GM23338 (cell line): ENCODE measurements around the gene PAXX. TPM values are rescaled to one million over a fixed set of nuclear protein-coding genes. Genes with fewer than 3 reads are reported as not detected.

ENCODE experiments used
- ATAC-seq: fragments of 200-7000 bp; cut with Tn5 transposase; 3 replicates; pipeline ENCODE4 v1.9.1; 2020
- DNase-seq: peaks from one replicate; pipeline ENCODE4 v3.0.0-alpha.2; 2015; ENCODE audit warnings: low spot score
- H2AFZ ChIP-seq: fragments of 200-600 bp; sonication (generic); 2 replicates; pipeline ENCODE4 v1.8.0; 2016; ENCODE audit warnings: antibody characterized with exemption, mild to moderate bottlenecking, moderate library complexity
- H3F3A ChIP-seq: fragments of 200-600 bp; sonication (generic); replicated peaks from 2 replicates; pipeline ENCODE4 v1.8.0; 2017; ENCODE audit warnings: antibody characterized with exemption, mixed run types, low read depth
- H3K27ac ChIP-seq: fragments of 200-600 bp; sonication (generic); 2 replicates; pipeline ENCODE4 v1.6.1; 2016; ENCODE audit warnings: low read depth
- H3K27me3 ChIP-seq: fragments of 200-600 bp; sonication (generic); 2 replicates; pipeline ENCODE4 v1.8.0; 2016; ENCODE audit warnings: mild to moderate bottlenecking, mixed run types, moderate library complexity; ENCODE audit not compliant: insufficient read depth
- H3K36me3 ChIP-seq: fragments of 200-600 bp; sonication (generic); 2 replicates; pipeline ENCODE4 v1.8.0; 2016; ENCODE audit warnings: mild to moderate bottlenecking; ENCODE audit not compliant: insufficient read depth
- H3K4me1 ChIP-seq: fragments of 200-600 bp; sonication (generic); 2 replicates; pipeline ENCODE4 v1.8.0; 2016; ENCODE audit warnings: mild to moderate bottlenecking, moderate library complexity; ENCODE audit not compliant: insufficient read depth
- H3K4me2 ChIP-seq: fragments of 200-600 bp; sonication (generic); 2 replicates; pipeline ENCODE4 v1.7.1; 2017; ENCODE audit warnings: mixed run types
- H3K4me3 ChIP-seq: fragments of 200-600 bp; sonication (generic); 2 replicates; pipeline ENCODE4 v1.6.1; 2016; ENCODE audit warnings: mixed run types
- H3K79me2 ChIP-seq: fragments of 200-600 bp; sonication (generic); replicated peaks from 2 replicates; pipeline ENCODE4 v1.8.0; 2017; ENCODE audit warnings: mild to moderate bottlenecking; ENCODE audit not compliant: insufficient read depth
- H3K9me2 ChIP-seq: fragments of 200-600 bp; sonication (generic); 2 replicates; pipeline ENCODE4 v1.8.0; 2017; ENCODE audit not compliant: insufficient read depth
- H4K20me1 ChIP-seq: fragments of 200-600 bp; sonication (generic); replicated peaks from 2 replicates; pipeline ENCODE4 v1.8.0; 2017; ENCODE audit warnings: mild to moderate bottlenecking; ENCODE audit not compliant: insufficient read depth
- H3K27ac Mint-ChIP-seq: 2 replicates; pipeline ENCODE4 v1.8.0; 2020; ENCODE audit warnings: inconsistent platforms, mild to moderate bottlenecking, moderate library complexity, mixed read lengths
- H3K27me3 Mint-ChIP-seq: 3 replicates; pipeline ENCODE4 v1.8.0; 2022; ENCODE audit warnings: low read depth, mild to moderate bottlenecking, moderate library complexity, mixed read lengths, inconsistent platforms; ENCODE audit not compliant: insufficient read depth, poor library complexity
- H3K36me3 Mint-ChIP-seq: 3 replicates; pipeline ENCODE4 v1.8.0; 2021; ENCODE audit warnings: low read depth, mild to moderate bottlenecking, inconsistent platforms, moderate library complexity, mixed read lengths
- H3K4me1 Mint-ChIP-seq: 3 replicates; pipeline ENCODE4 v1.8.0; 2020; ENCODE audit warnings: mild to moderate bottlenecking, inconsistent platforms, mixed read lengths
- H3K4me3 Mint-ChIP-seq: 3 replicates; pipeline ENCODE4 v1.8.0; 2021; ENCODE audit warnings: moderate library complexity, mild to moderate bottlenecking, inconsistent platforms, mixed read lengths
- H3K9me3 Mint-ChIP-seq: 3 replicates; pipeline ENCODE4 v1.8.0; 2020; ENCODE audit warnings: moderate library complexity, mild to moderate bottlenecking, inconsistent platforms, mixed read lengths
- CREB1 ChIP-seq: fragments of 250-450 bp; sonication (Bioruptor Pico); IDR thresholded peaks from 2 replicates; pipeline ENCODE4 v1.5.0; 2020; ENCODE audit warnings: low read depth, mild to moderate bottlenecking, moderate library complexity
- CTCF ChIP-seq, 2 experiments: fragments of 200-600 bp in 1 of 2; sonication (generic) in 1 of 2; conservative IDR thresholded peaks; 2 replicates each; pipeline versions ENCODE4 v1.5.1 to v1.6.1; 2016 to 2017; ENCODE audit warnings: antibody characterized with exemption in 2 of 2, low read depth in 2 of 2, mild to moderate bottlenecking in 2 of 2, moderate library complexity in 1 of 2
- ETS1 ChIP-seq: IDR thresholded peaks from 2 replicates; pipeline ENCODE4 v1.6.1; 2016; ENCODE audit warnings: antibody characterized with exemption
- EZH2 ChIP-seq: fragments of 200-600 bp; sonication (generic); IDR thresholded peaks from one replicate; pipeline ENCODE4 v1.8.0; 2017; ENCODE audit warnings: antibody characterized with exemption, mild to moderate bottlenecking, low read depth; ENCODE audit not compliant: unreplicated experiment
- EZH2phosphoT487 ChIP-seq: fragments of 200-600 bp; sonication (generic); IDR thresholded peaks from one replicate; pipeline ENCODE4 v1.8.1; 2018; ENCODE audit warnings: antibody characterized with exemption; ENCODE audit not compliant: unreplicated experiment
- JUNB ChIP-seq: IDR thresholded peaks from one replicate; pipeline ENCODE4 v1.6.1; 2016; ENCODE audit warnings: antibody characterized with exemption; ENCODE audit not compliant: unreplicated experiment
- NANOG ChIP-seq: IDR thresholded peaks from 2 replicates; pipeline ENCODE4 v1.6.1; 2016; ENCODE audit warnings: antibody characterized with exemption, borderline replicate concordance
- POLR2AphosphoS5 ChIP-seq: IDR thresholded peaks from 2 replicates; pipeline ENCODE4 v1.6.1; 2016; ENCODE audit warnings: antibody characterized with exemption, low read depth
- REST ChIP-seq: IDR thresholded peaks from one replicate; pipeline ENCODE4 v1.6.1; 2018; ENCODE audit warnings: antibody characterized with exemption; ENCODE audit not compliant: unreplicated experiment
- ZNF114 ChIP-seq: fragments of 250-450 bp; sonication (Bioruptor Pico); IDR thresholded peaks from 2 replicates; pipeline ENCODE4 v1.5.0; 2020; ENCODE audit warnings: mild to moderate bottlenecking, moderate library complexity
- ZNF462 ChIP-seq: fragments of 250-450 bp; sonication (Bioruptor Pico); IDR thresholded peaks from 2 replicates; pipeline ENCODE4 v1.5.0; 2020; ENCODE audit warnings: mild to moderate bottlenecking, moderate library complexity
- polyA plus RNA-seq: library from polyadenylated mRNA; unstranded; fragments of >200 nt; fragmentation: Nextera tagmentation; extraction: Ambion mirVana; gene quantifications from 2 replicates; pipeline ENCODE4 v1.2.1, GENCODE V29; 2016
- total RNA-seq: library from RNA; depleted of rRNA; stranded (reverse); fragments of >200 nt; shearing (Covaris generic); gene quantifications from 2 replicates; pipeline ENCODE4 v1.2.3, GENCODE V29; 2014

PAXX gene
- total and polyA plus RNA-seq, 2 experiments from 2014 or later, result 71.5 to 86.0 TPM

GRCh38 chr9:137040568-137040967, 48.3 kb downstream of the PAXX start:
- no peak overlapping the region for H3K27ac ChIP-seq

More at GRCh38 chr9:137040568-137040967, 48.3 kb downstream of the PAXX start:
- Histone ChIP-seq H3F3A (no peaks in the 10 kb centered on the region), H3K27me3 (peaks cover 14% of the 10 kb centered on the region), H4K20me1 (no peaks in the 10 kb centered on the region; the same call in 1 of the 2 replicates), H2AFZ (no peak overlapping the region), H3K36me3 (no peaks in the 10 kb centered on the region), H3K4me1 (peaks cover 7% of the 10 kb centered on the region; the same call in 1 of the 2 replicates), H3K4me2 (no peak overlapping the region), H3K9me2 (no peaks in the 10 kb centered on the region), H3K4me3 (no peak overlapping the region), H3K79me2 (peaks cover 7% of the 10 kb centered on the region; the same call in 1 of the 2 replicates)
- Mint-ChIP-seq H3K27ac (no peak overlapping the region), H3K4me3 (no peak overlapping the region), H3K4me1 (peaks cover 4% of the 10 kb centered on the region; the same call in 1 of the 3 replicates), H3K36me3 (no peaks in the 10 kb centered on the region; the same call in 2 of the 3 replicates), H3K27me3 (peaks cover 15% of the 10 kb centered on the region), H3K9me3 (no peaks in the 10 kb centered on the region)
- DNase-seq (no peak), ATAC-seq (no peak)
- TF ChIP-seq EZH2phosphoT487 (no peak), NANOG (no peak), ZNF114 (CRISPR knock-in tag) (no peak), CREB1 (no peak), POLR2AphosphoS5 (no peak), REST (no peak), ZNF462 (CRISPR knock-in tag) (no peak), EZH2 (no peak), CTCF (conservative IDR thresholded peaks at IDR 0.05; ENCODE audit: low read depth in 2 of 2) (no peak), JUNB (no peak), ETS1 (no peak)
